H1 (cell line): ENCODE results near the gene TP73. TPM values are rescaled to one million over a fixed set of nuclear protein-coding genes. Genes with fewer than 3 reads are reported as not detected.

Experiments used
- CTCF ChIA-PET: fragments of 300-600 bp; sonication (Branson Sonifier 250); formaldehyde crosslinking; loops from one replicate; lab custom pipeline; 2021; ENCODE audit not compliant: partially characterized antibody; lab: Charles Lee
- POLR2A ChIA-PET: fragments of 300-600 bp; sonication (Branson Sonifier 250); formaldehyde crosslinking; loops from one replicate; lab custom pipeline; 2021; ENCODE audit warnings: inconsistent platforms; ENCODE audit not compliant: partially characterized antibody; lab: Charles Lee
- DNase-seq, 2 experiments: peaks; one replicate each; pipeline versions ENCODE4 v3.0.0 to v3.0.0-alpha.2; 2010 to 2022; ENCODE audit warnings: low spot score in 2 of 2, low read depth in 1 of 2, mixed read lengths in 1 of 2
- FAIRE-seq: peaks from 2 replicates; lab custom pipeline; 2011; peaks lifted over from hg19 to GRCh38; lab: Jason Lieb, UNC
- H2AFZ ChIP-seq: 2 replicates; pipeline ENCODE4 v1.8.1; 2012; ENCODE audit warnings: low read length, inconsistent platforms
- H2AK5ac ChIP-seq: 2 replicates; pipeline ENCODE4 v1.6.1; 2013; ENCODE audit warnings: low read depth, low read length
- H2BK120ac ChIP-seq: replicated peaks from 2 replicates; pipeline ENCODE3; 2013; ENCODE audit warnings: low read depth, low read length, inconsistent platforms
- H2BK12ac ChIP-seq: 2 replicates; pipeline ENCODE4 v1.6.1; 2013; ENCODE audit warnings: low read depth, low read length
- H2BK15ac ChIP-seq: 2 replicates; pipeline ENCODE4 v1.6.1; 2013; ENCODE audit warnings: low read length
- H2BK20ac ChIP-seq: 2 replicates; pipeline ENCODE4 v1.6.1; 2013; ENCODE audit warnings: low read length
- H2BK5ac ChIP-seq: 2 replicates; pipeline ENCODE4 v1.6.1; 2013; ENCODE audit warnings: low read depth, low read length
- H3K14ac ChIP-seq: 2 replicates; pipeline ENCODE4 v1.6.1; 2013; ENCODE audit warnings: inconsistent platforms; ENCODE audit not compliant: insufficient read length
- H3K18ac ChIP-seq: 2 replicates; pipeline ENCODE4 v1.6.1; 2013; ENCODE audit warnings: low read length; ENCODE audit errors: extremely low read depth
- H3K23ac ChIP-seq: 2 replicates; pipeline ENCODE4 v1.6.1; 2013; ENCODE audit warnings: inconsistent platforms; ENCODE audit not compliant: insufficient read length
- H3K23me2 ChIP-seq: 2 replicates; pipeline ENCODE4 v1.6.1; 2013; ENCODE audit warnings: low read depth, low read length
- H3K27ac ChIP-seq: 2 replicates; pipeline ENCODE4 v1.6.1; 2011; ENCODE audit warnings: low read depth, low read length, inconsistent platforms
- H3K27me3 ChIP-seq, 4 experiments: replicated peaks in 1 of 4; 1 replicate in 1 of 4; 2 replicates in 3 of 4; pipeline versions ENCODE4 v1.6.1 to v1.8.1; 2011 to 2013; ENCODE audit warnings: low read length in 3 of 4, mild to moderate bottlenecking in 3 of 4, inconsistent platforms in 2 of 4, mixed read lengths in 2 of 4, moderate library complexity in 1 of 4; ENCODE audit not compliant: control insufficient read depth in 3 of 4, insufficient read depth in 3 of 4; ENCODE audit errors: extremely low read depth in 1 of 4
- H3K36me3 ChIP-seq, 4 experiments: 2 replicates each; pipeline versions ENCODE4 v1.6.1 to v1.8.1; 2011 to 2013; ENCODE audit warnings: mild to moderate bottlenecking in 4 of 4, low read length in 3 of 4, moderate library complexity in 2 of 4, control low read depth in 1 of 4, inconsistent platforms in 1 of 4; ENCODE audit not compliant: insufficient read depth in 4 of 4, control insufficient read depth in 2 of 4
- H3K4ac ChIP-seq: replicated peaks from 2 replicates; pipeline ENCODE3; 2013; ENCODE audit warnings: low read length, low read depth, mixed read lengths, inconsistent platforms; ENCODE audit not compliant: insufficient read length
- H3K4me1 ChIP-seq, 4 experiments: replicated peaks in 1 of 4; 1 replicate in 1 of 4; 2 replicates in 3 of 4; pipeline versions ENCODE4 v1.6.1 to v1.8.1; 2011 to 2013; ENCODE audit warnings: low read length in 3 of 4, inconsistent platforms in 2 of 4, mixed read lengths in 1 of 4; ENCODE audit not compliant: insufficient read depth in 4 of 4, control insufficient read depth in 3 of 4
- H3K4me2 ChIP-seq, 2 experiments: 2 replicates each; pipeline versions ENCODE4 v1.6.1 to v1.8.1; 2011 to 2013; ENCODE audit warnings: low read depth in 2 of 2, low read length in 2 of 2, control low read depth in 1 of 2, inconsistent platforms in 1 of 2, mild to moderate bottlenecking in 1 of 2; ENCODE audit not compliant: insufficient read depth in 1 of 2
- H3K4me3 ChIP-seq, 4 experiments: fragments of 200-600, 300-600 bp in 1 of 4; sonication (generic), shearing (Covaris generic), sonication (Bioruptor Twin) in 1 of 4; 2 replicates each; pipeline versions ENCODE4 v1.5.1 to v1.8.1; 2011 to 2016; ENCODE audit warnings: low read length in 4 of 4, low read depth in 3 of 4, control low read depth in 2 of 4, inconsistent platforms in 2 of 4, mild to moderate bottlenecking in 2 of 4, mixed read lengths in 1 of 4, moderate library complexity in 1 of 4; ENCODE audit not compliant: insufficient read depth in 2 of 4; ENCODE audit errors: extremely low read depth in 1 of 4
- H3K56ac ChIP-seq: replicated peaks from 2 replicates; pipeline ENCODE3; 2013; ENCODE audit warnings: low read depth, mild to moderate bottlenecking, mixed read lengths, low read length, inconsistent platforms; ENCODE audit not compliant: insufficient read length
- H3K79me1 ChIP-seq: 2 replicates; pipeline ENCODE4 v1.6.1; 2013; ENCODE audit warnings: low read depth, low read length, control low read depth
- H3K79me2 ChIP-seq, 2 experiments: 2 replicates each; pipeline versions ENCODE4 v1.6.1 to v1.8.1; 2012 to 2013; ENCODE audit warnings: low read length in 2 of 2, mild to moderate bottlenecking in 2 of 2, inconsistent platforms in 1 of 2; ENCODE audit not compliant: insufficient read depth in 2 of 2, control insufficient read depth in 1 of 2
- H3K9ac ChIP-seq, 4 experiments: replicated peaks in 1 of 4; 1 replicate in 1 of 4; 2 replicates in 3 of 4; pipeline versions ENCODE4 v1.6.1 to v1.8.1; 2011 to 2013; ENCODE audit warnings: low read depth in 3 of 4, low read length in 3 of 4, control low read depth in 2 of 4, mild to moderate bottlenecking in 2 of 4, moderate library complexity in 2 of 4, inconsistent platforms in 1 of 4; ENCODE audit errors: extremely low read depth in 1 of 4
- H3K9me3 ChIP-seq, 2 experiments: 2 replicates each; pipeline versions ENCODE4 v1.6.1 to v1.8.1; 2012 to 2013; ENCODE audit warnings: mild to moderate bottlenecking in 2 of 2, moderate library complexity in 2 of 2, control low read depth in 1 of 2, inconsistent platforms in 1 of 2, low read depth in 1 of 2, low read length in 1 of 2, mixed read lengths in 1 of 2; ENCODE audit not compliant: insufficient read depth in 2 of 2
- H4K20me1 ChIP-seq, 2 experiments: replicated peaks in 1 of 2; 2 replicates each; pipeline versions ENCODE3 to v1.8.1; 2011 to 2013; ENCODE audit warnings: inconsistent platforms in 2 of 2, low read length in 2 of 2, mild to moderate bottlenecking in 1 of 2; ENCODE audit not compliant: insufficient read depth in 2 of 2, control insufficient read depth in 1 of 2
- H4K5ac ChIP-seq: 2 replicates; pipeline ENCODE4 v1.6.1; 2013; ENCODE audit warnings: low read length, low read depth, mixed read lengths, inconsistent platforms; ENCODE audit not compliant: insufficient read length
- H4K8ac ChIP-seq: 2 replicates; pipeline ENCODE4 v1.8.0; 2013; ENCODE audit warnings: mild to moderate bottlenecking, moderate library complexity, low read length, inconsistent platforms; ENCODE audit not compliant: insufficient read depth; ENCODE audit errors: extremely low read depth
- H4K91ac ChIP-seq: replicated peaks from 2 replicates; pipeline ENCODE3; 2013; ENCODE audit warnings: low read length, mixed read lengths, inconsistent platforms; ENCODE audit not compliant: insufficient read length
- BCL11A ChIP-seq, 2 experiments: IDR thresholded peaks; one replicate each; pipeline ENCODE4 v1.6.1; 2011; ENCODE audit warnings: low read depth in 2 of 2, low read length in 2 of 2, mild to moderate bottlenecking in 2 of 2
- CTCF ChIP-seq, 3 experiments: IDR thresholded peaks; 1 replicate in 2 of 3; 2 replicates in 1 of 3; pipeline versions ENCODE4 v1.5.1 to v1.6.1; 2011; ENCODE audit warnings: low read length in 3 of 3, mild to moderate bottlenecking in 3 of 3, inconsistent platforms in 2 of 3, low read depth in 1 of 3, moderate library complexity in 1 of 3; ENCODE audit not compliant: insufficient read depth in 1 of 3; ENCODE audit errors: control extremely low read depth in 1 of 3
- WGBS, 2 experiments: shearing (Covaris generic) in 1 of 2; methylation state at CpG; one replicate each; pipeline versions ENCODE4 v1.1.6 to v1.1.7; 2013 to 2015; ENCODE audit warnings: low lambda C conversion rate in 2 of 2, mixed read lengths in 2 of 2, inconsistent platforms in 1 of 2, low coverage in 1 of 2, missing lambda C conversion rate in 1 of 2; ENCODE audit not compliant: insufficient replicate concordance in 2 of 2, insufficient coverage in 1 of 2, insufficient read length in 1 of 2; ENCODE audit errors: extremely low coverage in 1 of 2, missing lambda C conversion rate in 1 of 2; 5-methylcytosine and 5-hydroxymethylcytosine counted together
- polyA plus RNA-seq, 7 experiments: library from polyadenylated mRNA; depleted of rRNA in 3 of 7; stranded (reverse) in 5 of 7; unstranded in 2 of 7; fragments of >200 nt in 5 of 7; fragments of 200-250 nt in 2 of 7; gene quantifications; 1 replicate in 5 of 7; 2 replicates in 1 of 7; 4 replicates in 1 of 7; pipeline versions ENCODE4 v1.2.1 to v1.2.3, GENCODE V29; 2011 to 2013; ENCODE audit warnings: missing spikeins in 2 of 7, mixed read lengths in 2 of 7
- total RNA-seq: library from RNA; stranded (reverse); fragmentation: NEBNext Ultra II Directional; extraction: Animal tissue kit (Norgen Biotek cat#: 25700); gene quantifications from 2 replicates; pipeline ENCODE4 v1.2.1, GENCODE V29; 2021

TP73 gene
- total and polyA plus RNA-seq, 2 of the 8 experiments (the other 6 are each of a cell fraction or from before 2014, with no cell fraction given), result 2.6 to 3.1 TPM

- Histone ChIP-seq H2BK5ac (no peak overlapping the region), H3K36me3 (no peaks in the 10 kb centered on the region), H2BK20ac (no peak overlapping the region), H3K4me1 (peaks cover 2 to 17% (median 13%) of the 10 kb centered on the region in 4 experiments), H3K4me2 (no peak overlapping the region), H2BK120ac (no peak overlapping the region), H2BK12ac (no peak overlapping the region), H3K4me3 (no peak overlapping the region), H3K23ac (no peak overlapping the region), H3K14ac (no peak overlapping the region)
- FAIRE-seq, result no peak
- 88% methylated on average over 20 of the region's 21 CpGs; no CpG with 5 or more reads in 1 of the 2 experiments for WGBS, 2 experiments
- TF ChIP-seq BCL11A (IDR thresholded peaks at IDR 0.05; ENCODE audit: low read depth in 2 of 2, low read length in 2 of 2), result no peak
- peak in 1 of 3 experiments; percentile 10; a peak in 1 of 4 replicates for TF ChIP-seq CTCF (IDR thresholded peaks at IDR 0.05; ENCODE audit: control extremely low read depth in 1 of 3, insufficient read depth in 1 of 3, low read depth in 1 of 3, low read length in 3 of 3)
- TF ChIP-seq, all 59 proteins: peak for 1
- Histone ChIP-seq H3K4ac (no peak overlapping the region), H3K9me3 (no peaks in the 10 kb centered on the region), H2AFZ (no peak overlapping the region), H3K18ac (no peak overlapping the region), H3K79me2 (no peaks in the 10 kb centered on the region), H3K23me2 (no peaks in the 10 kb centered on the region; the same call in 1 of the 2 replicates), H2BK15ac (no peak overlapping the region), H3K79me1 (no peaks in the 10 kb centered on the region), H4K8ac (no peak overlapping the region), H3K27ac (no peak overlapping the region), H4K20me1 (peaks cover 2 to 4% of the 10 kb centered on the region in 2 experiments), H3K56ac (no peak overlapping the region), H3K27me3 (peaks cover 0 to 3% (median 3%) of the 10 kb centered on the region in 4 experiments; a peak in 4 of 7 replicates), H3K9ac (no peak overlapping the region), H4K91ac (no peak overlapping the region), H2AK5ac (no peak overlapping the region), H4K5ac (no peak overlapping the region)
- CTCF ChIA-PET, result interaction anchor here (0.9 to 4.7 kb wide), 9 partner anchors 8 to 286 kb away, joined by 4 to 24 read pairs (median 5); no protein-coding TSS in a partner anchor
- POLR2A ChIA-PET, result interaction anchor here (0.7 to 0.9 kb wide), 2 partner anchors 11 to 30 kb away, joined by 3 read pairs; no protein-coding TSS in a partner anchor
- DNase-seq, result no peak
These were observed 50.8 kb downstream of the TP73 start for GRCh38 chr1:3702990-3703728.
